Naive B cell (primary cell): ENCODE results near the gene NUP43. TPM values are rescaled to one million over a fixed set of nuclear protein-coding genes. Genes with fewer than 3 reads are reported as not detected.
"Not testable (repeated sequence)": the region's sequence is repeated elsewhere in the genome, so short reads cannot be mapped to it uniquely, and the experiment has no call there.

Experiments
- ATAC-seq, 2 donors: fragments of 150-1000 bp; cut with Tn5 transposase; 2 replicates each; pipeline ENCODE4 v1.10.0; 2021; ENCODE audit warnings: low read depth in 2 of 2, mild to moderate bottlenecking in 2 of 2, moderate library complexity in 2 of 2
- DNase-seq: peaks from one replicate; pipeline ENCODE4 v3.0.0; 2022
- H3K27ac Mint-ChIP-seq, 6 donors: one replicate each; pipeline ENCODE4 v1.8.0; 2020 to 2022; ENCODE audit warnings: mild to moderate bottlenecking in 6 of 6, mixed read lengths in 6 of 6, moderate library complexity in 5 of 6, inconsistent platforms in 2 of 6
- H3K27me3 Mint-ChIP-seq, 3 donors: one replicate each; pipeline ENCODE4 v1.8.0; 2021 to 2022; ENCODE audit warnings: mixed read lengths in 3 of 3, mild to moderate bottlenecking in 1 of 3
- H3K36me3 Mint-ChIP-seq, 2 donors: one replicate each; pipeline ENCODE4 v1.8.0; 2020 to 2022; ENCODE audit warnings: mixed read lengths in 2 of 2, inconsistent platforms in 1 of 2, mild to moderate bottlenecking in 1 of 2
- H3K4me1 Mint-ChIP-seq, 3 donors: one replicate each; pipeline ENCODE4 v1.8.0; 2020 to 2022; ENCODE audit warnings: mixed read lengths in 3 of 3, inconsistent platforms in 1 of 3, mild to moderate bottlenecking in 1 of 3, moderate library complexity in 1 of 3
- H3K4me3 Mint-ChIP-seq, 8 donors: one replicate each; pipeline ENCODE4 v1.8.0; 2020 to 2022; ENCODE audit warnings: mild to moderate bottlenecking in 8 of 8, mixed read lengths in 8 of 8, moderate library complexity in 8 of 8, inconsistent platforms in 2 of 8
- H3K9me3 Mint-ChIP-seq, 7 donors: one replicate each; pipeline ENCODE4 v1.8.0; 2020 to 2022; ENCODE audit warnings: mixed read lengths in 7 of 7, mild to moderate bottlenecking in 5 of 7, inconsistent platforms in 2 of 7, moderate library complexity in 1 of 7
- polyA plus RNA-seq, 6 donors: library from polyadenylated mRNA; unstranded; fragments of 300-500 nt; fragmentation: Illumina TruSeq; gene quantifications; one replicate each; pipeline ENCODE4 v1.2.3, GENCODE V29; 2021; ENCODE audit warnings: low read depth in 6 of 6

The NUP43 gene
- polyA plus RNA-seq, 6 donors from 2014 or later = 5.0 to 9.6 (median 5.4) TPM; not detected in 1

- Mint-ChIP-seq H3K9me3 (no peaks in the 10 kb centered on the region), H3K27ac (peak overlapping the region in 3 of 6 donors; percentile 5 to 50 (median 47)), H3K27me3 (no peaks in the 10 kb centered on the region), H3K4me3 (no peak overlapping the region), H3K36me3 (peaks cover 7% of the 10 kb centered on the region in 2 donors), H3K4me1 (peaks cover 10 to 33% (median 20%) of the 10 kb centered on the region in 3 donors)
- DNase-seq (no peak), ATAC-seq (no peak)
These were observed 9.3 kb upstream of the NUP43 start for GRCh38 chr6:149755300-149756260.

- Mint-ChIP-seq H3K4me1 (peaks cover 9 to 31% (median 20%) of the 10 kb centered on the region in 3 donors), H3K27ac (peak overlapping the region in 1 of 6 donors; percentile 47), H3K9me3 (no peaks in the 10 kb centered on the region), H3K4me3 (peak overlapping the region in 1 of 8 donors; percentile 36), H3K27me3 (no peaks in the 10 kb centered on the region), H3K36me3 (peaks cover 0 to under 1% of the 10 kb centered on the region in 2 donors)
- ATAC-seq (no peak), DNase-seq (no peak)
These were observed 8.2 kb upstream of the NUP43 start for GRCh38 chr6:149754548-149754947.

- DNase-seq, H3K36me3 Mint-ChIP-seq, H3K9me3 Mint-ChIP-seq, ATAC-seq, H3K4me3 Mint-ChIP-seq, H3K27ac Mint-ChIP-seq, H3K27me3 Mint-ChIP-seq: not testable (repeated sequence)
- peaks cover 9 to 33% (median 20%) of the 10 kb centered on the region in 3 donors for H3K4me1 Mint-ChIP-seq
These were observed 7.0 kb upstream of the NUP43 start for GRCh38 chr6:149753374-149753637.

DNA sequence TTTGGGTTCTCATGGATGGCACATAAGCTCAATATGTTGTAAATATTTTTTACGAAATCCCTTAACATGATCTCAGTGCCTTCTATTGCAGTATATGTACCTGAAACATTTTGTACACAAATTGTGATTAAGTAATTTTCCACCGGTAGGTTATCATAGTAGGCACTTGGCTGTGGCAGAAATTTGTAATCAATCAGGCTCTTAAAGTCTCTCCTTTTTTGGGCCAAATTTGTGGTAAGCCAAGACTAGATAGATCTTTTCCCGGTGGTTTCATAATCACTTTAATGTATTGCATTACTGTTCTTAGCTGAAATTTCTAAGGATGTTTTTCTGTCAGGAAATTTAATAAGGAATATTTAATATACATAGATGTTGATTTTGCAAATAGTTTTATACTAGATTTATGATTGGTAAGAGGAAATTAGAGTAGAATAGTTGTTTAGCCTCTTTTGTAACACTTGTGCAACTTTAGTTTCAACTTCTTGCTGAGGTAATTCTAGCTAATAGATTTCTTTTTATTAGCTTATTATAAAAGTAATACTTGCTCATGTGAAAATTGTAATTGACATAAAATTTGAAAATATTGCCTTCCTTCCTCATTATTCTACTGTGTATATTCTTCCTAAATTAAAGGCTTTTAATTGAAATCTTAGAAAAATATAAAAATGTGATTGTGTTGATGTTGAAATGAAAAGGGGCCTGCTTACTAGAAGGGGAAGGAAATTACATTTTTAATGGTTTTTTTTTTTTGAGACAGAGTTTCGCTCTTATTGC lies 6.5 kb upstream of the NUP43 start:
- H3K27ac Mint-ChIP-seq = no peak overlapping the region
- DNase-seq = no peak
- peak overlapping the region in 3 of 8 donors; percentile 30 to 72 (median 61) for H3K4me3 Mint-ChIP-seq
- no peaks in the 10 kb centered on the region for H3K36me3 Mint-ChIP-seq
- peaks cover 9 to 33% (median 20%) of the 10 kb centered on the region in 3 donors for H3K4me1 Mint-ChIP-seq
- no peak for ATAC-seq
- H3K27me3 Mint-ChIP-seq = no peaks in the 10 kb centered on the region
- H3K9me3 Mint-ChIP-seq = no peaks in the 10 kb centered on the region

DNA sequence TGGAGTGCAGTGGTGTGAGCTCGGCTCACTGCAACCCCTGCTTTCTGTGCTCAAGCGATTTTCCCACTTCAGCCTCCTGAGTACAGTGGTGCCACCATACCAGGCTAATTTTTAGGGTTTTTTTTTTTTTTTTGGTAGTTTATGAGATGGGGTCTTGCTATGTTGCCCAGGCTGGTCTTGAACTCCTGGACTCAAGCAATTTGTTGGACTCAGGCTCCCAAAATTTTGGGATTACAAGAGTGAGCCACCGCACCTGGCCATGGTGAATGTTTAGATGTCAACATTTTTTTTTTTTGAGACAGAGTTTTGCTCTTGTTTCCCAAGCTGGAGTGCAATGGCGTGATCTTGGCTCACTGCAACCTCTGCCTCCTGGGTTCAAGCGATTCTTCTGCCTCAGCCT lies 5.6 kb upstream of the NUP43 start:
- not testable (repeated sequence) for H3K36me3 Mint-ChIP-seq, ATAC-seq, DNase-seq, H3K27me3 Mint-ChIP-seq, H3K27ac Mint-ChIP-seq, H3K9me3 Mint-ChIP-seq
- Mint-ChIP-seq H3K4me1 (peaks cover 13 to 42% (median 20%) of the 10 kb centered on the region in 3 donors), H3K4me3 (peak overlapping the region in 4 of 8 donors; percentile 45 to 91 (median 68))

DNA sequence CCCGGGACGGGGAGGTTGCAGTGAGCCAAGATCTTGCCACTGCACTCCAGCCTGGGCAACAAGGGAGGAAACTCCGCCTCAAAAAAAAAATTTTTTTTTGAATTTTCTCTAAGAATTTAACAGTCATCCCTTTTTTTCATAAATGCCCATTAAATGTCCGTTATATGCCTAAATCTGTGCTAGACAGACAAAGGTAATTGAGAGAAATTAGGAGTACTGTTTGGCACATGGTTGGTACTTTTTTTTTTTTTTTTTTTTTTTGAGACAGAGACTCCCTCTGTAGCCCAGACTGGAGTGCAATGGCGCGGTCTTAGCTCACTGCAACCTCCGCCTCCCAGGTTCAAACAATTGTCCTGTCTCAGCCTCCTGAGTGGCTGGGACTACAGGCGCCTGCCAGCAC lies 4.9 kb upstream of the NUP43 start:
- no peak overlapping the region for H3K27ac Mint-ChIP-seq
- no peaks in the 10 kb centered on the region for H3K27me3 Mint-ChIP-seq
- peak overlapping the region in 7 of 8 donors; percentile 84 to 99 (median 89) for H3K4me3 Mint-ChIP-seq
- no peak for DNase-seq
- H3K36me3 Mint-ChIP-seq = no peaks in the 10 kb centered on the region
- ATAC-seq = no peak
- no peaks in the 10 kb centered on the region for H3K9me3 Mint-ChIP-seq
- peaks cover 20 to 48% (median 20%) of the 10 kb centered on the region in 3 donors for H3K4me1 Mint-ChIP-seq

DNA sequence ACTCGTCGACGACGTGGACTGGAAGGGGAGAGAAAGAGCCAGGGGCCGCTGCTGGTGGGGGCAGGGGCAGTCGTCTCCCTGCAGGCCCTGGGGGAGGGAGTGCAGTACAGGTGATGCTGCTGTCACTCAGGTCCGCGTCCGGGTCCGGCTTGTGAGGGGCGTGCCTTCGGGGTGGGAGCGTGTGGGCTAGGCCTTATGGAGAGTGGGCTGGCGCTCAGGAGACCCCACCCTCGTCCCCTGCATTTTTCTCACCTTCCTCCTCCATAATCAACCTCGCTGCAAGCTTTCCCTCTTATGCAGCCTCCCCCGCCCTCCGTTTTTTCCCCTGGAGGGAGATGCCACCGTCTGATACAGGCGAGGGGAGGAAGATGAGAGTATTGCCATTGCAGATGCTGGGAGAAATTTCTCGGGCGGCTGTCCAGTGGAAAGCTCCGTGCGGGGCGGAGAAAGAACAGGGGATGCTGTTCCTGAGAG lies 3.8 kb upstream of the NUP43 start:
- H3K27me3 Mint-ChIP-seq = no peaks in the 10 kb centered on the region
- no peak for DNase-seq
- peak; percentile 7 to 11 for ATAC-seq
- H3K9me3 Mint-ChIP-seq = no peaks in the 10 kb centered on the region
- H3K4me3 Mint-ChIP-seq = peak overlapping the region; percentile 84 to 99 (median 89)
- peak overlapping the region; percentile 44 to 92 (median 78) for H3K27ac Mint-ChIP-seq
- no peaks in the 10 kb centered on the region for H3K36me3 Mint-ChIP-seq
- H3K4me1 Mint-ChIP-seq = peaks cover 17 to 49% (median 24%) of the 10 kb centered on the region in 3 donors

DNA sequence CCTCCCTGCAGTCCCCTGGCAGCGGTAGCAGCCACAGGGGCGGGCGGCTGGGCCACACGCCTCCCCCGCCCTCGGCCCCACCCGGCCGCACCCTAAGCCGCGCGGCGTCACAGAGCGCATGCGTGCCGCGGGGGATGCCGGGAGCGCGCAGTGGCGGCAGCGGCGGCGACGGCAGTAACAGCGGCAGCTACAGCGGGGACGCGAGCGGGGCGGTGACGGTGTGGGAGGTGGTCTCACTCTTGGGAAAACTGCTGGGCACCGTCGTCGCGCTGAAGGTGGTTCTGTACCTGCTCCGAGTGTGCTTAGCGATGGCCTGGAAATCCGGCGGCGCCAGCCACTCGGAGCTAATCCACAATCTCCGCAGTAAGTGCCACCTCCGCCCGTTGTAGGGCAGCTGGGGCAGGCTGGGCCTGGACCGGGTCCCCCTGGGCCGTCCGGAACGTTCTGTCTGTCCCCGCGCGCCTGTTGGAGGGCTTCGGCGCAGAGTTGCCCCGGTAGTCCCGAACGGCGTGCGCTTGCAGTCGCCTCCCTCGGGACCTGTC lies 3.3 kb upstream of the NUP43 start, which contains the start of gene PCMT1:
Gene PCMT1 (plus strand): TSS at position 148 of the 542 bp plus-strand sequence. CDS start 161 bp downstream, at position 309.
- DNase-seq (peak; percentile 95), ATAC-seq (peak; percentile 81 to 84)
- H3K4me3 Mint-ChIP-seq = peak within 1 kb of the TSS; percentile 84 to 99 (median 89)
- no peaks in the 10 kb centered on the region for H3K9me3 Mint-ChIP-seq
- H3K4me1 Mint-ChIP-seq = peaks cover 15 to 45% (median 24%) of the 10 kb centered on the region in 3 donors
- peak within 1 kb of the TSS; percentile 63 to 92 (median 86) for H3K27ac Mint-ChIP-seq
- no peaks in the 10 kb centered on the region for H3K36me3 Mint-ChIP-seq
- no peaks in the 10 kb centered on the region for H3K27me3 Mint-ChIP-seq

- Mint-ChIP-seq H3K4me3 (peak overlapping the region; percentile 84 to 99 (median 89)), H3K27ac (peak overlapping the region in 4 of 6 donors; percentile 64 to 89 (median 72)), H3K4me1 (peaks cover 15 to 45% (median 24%) of the 10 kb centered on the region in 3 donors)
- not testable (repeated sequence) for H3K36me3 Mint-ChIP-seq, H3K9me3 Mint-ChIP-seq, DNase-seq, H3K27me3 Mint-ChIP-seq
- peak; percentile 23 to 25 for ATAC-seq
These were observed 2.8 kb upstream of the NUP43 start for GRCh38 chr6:149749082-149749593.

- H3K36me3 Mint-ChIP-seq, H3K27me3 Mint-ChIP-seq: not testable (repeated sequence)
- peaks cover 8 to 25% (median 25%) of the 10 kb centered on the region in 3 donors for H3K4me1 Mint-ChIP-seq
These were observed 1.1 kb downstream of the NUP43 start for GRCh38 chr6:149745252-149745651.

GRCh38 chr6:149734915-149735314 lies 11.4 kb downstream of the NUP43 start:
- H3K4me1 Mint-ChIP-seq = peaks cover 0 to 4% (median 0%) of the 10 kb centered on the region in 3 donors
- H3K4me3 Mint-ChIP-seq = no peak overlapping the region
- no peaks in the 10 kb centered on the region for H3K9me3 Mint-ChIP-seq
- H3K36me3 Mint-ChIP-seq = peaks cover 5 to 7% of the 10 kb centered on the region in 2 donors
- DNase-seq (no peak), ATAC-seq (no peak)
- H3K27ac Mint-ChIP-seq = no peak overlapping the region
- no peaks in the 10 kb centered on the region for H3K27me3 Mint-ChIP-seq

More at GRCh38 chr6:149745252-149745651, 1.1 kb downstream of the NUP43 start:
- Mint-ChIP-seq H3K27ac (peak overlapping the region in 3 of 6 donors; percentile 2 to 91 (median 60)), H3K4me3 (peak overlapping the region; percentile 53 to 99 (median 96))
- not testable (repeated sequence) for ATAC-seq, DNase-seq, H3K9me3 Mint-ChIP-seq

GRCh38 chr6:149733089-149733720 lies 13.1 kb downstream of the NUP43 start:
- Mint-ChIP-seq H3K4me1 (peaks cover 7 to 13% (median 12%) of the 10 kb centered on the region in 3 donors), H3K36me3 (no peaks in the 10 kb centered on the region), H3K27ac (no peak overlapping the region), H3K9me3 (no peaks in the 10 kb centered on the region), H3K27me3 (no peaks in the 10 kb centered on the region), H3K4me3 (no peak overlapping the region)
- ATAC-seq = no peak
- DNase-seq = no peak
